HAP-1 (cell line): ENCODE measurements around the gene ADCY9.
"Not testable (repeated sequence)": the region's sequence is repeated elsewhere in the genome, so short reads cannot be mapped to it uniquely, and the experiment has no call there.

Source experiments
- DNase-seq, 2 experiments: peaks; one replicate each; pipeline ENCODE4 v3.0.0-alpha.2; 2016 to 2020; ENCODE audit warnings: low spot score in 2 of 2
- H3K27me3 ChIP-seq: fragments of 250-450 bp; sonication (Bioruptor Pico); 2 replicates; pipeline ENCODE4 v1.5.1; 2020; ENCODE audit warnings: low read depth, mild to moderate bottlenecking, moderate library complexity
- H3K36me3 ChIP-seq: fragments of 250-450 bp; sonication (Bioruptor Pico); replicated peaks from 2 replicates; pipeline ENCODE4 v1.5.1; 2020; ENCODE audit warnings: mild to moderate bottlenecking
- H3K4me1 ChIP-seq: fragments of 250-450 bp; sonication (Bioruptor Pico); 2 replicates; pipeline ENCODE4 v1.5.1; 2020; ENCODE audit warnings: mild to moderate bottlenecking
- H3K4me3 ChIP-seq: fragments of 250-450 bp; sonication (Bioruptor Pico); 2 replicates; pipeline ENCODE4 v1.5.1; 2020; ENCODE audit warnings: mild to moderate bottlenecking, moderate library complexity
- H3K9me3 ChIP-seq: fragments of 250-450 bp; sonication (Bioruptor Pico); 2 replicates; pipeline ENCODE4 v1.5.1; 2020; ENCODE audit warnings: mild to moderate bottlenecking, moderate library complexity
- in situ Hi-C: fragments of 300-500 bp; cut with MboI; formaldehyde crosslinking; loops from 3 replicates; pipeline ENCODE4 v1.14.3; 2020; ENCODE audit warnings: low sequenced_read_pairs, inconsistent platforms, mixed read lengths

Gene ADCY9

GRCh38 chr16:3949946-3950342 lies 166.3 kb downstream of the ADCY9 start:
- H3K9me3 ChIP-seq = no peaks in the 10 kb centered on the region
- in situ Hi-C loops = loop anchor here (10.0 kb wide), 1 partner anchor 305 kb away; no protein-coding TSS in a partner anchor
- no peaks in the 10 kb centered on the region for H3K36me3 ChIP-seq
- H3K27me3 ChIP-seq = no peaks in the 10 kb centered on the region
- DNase-seq = no peak
- H3K4me3 ChIP-seq = no peak overlapping the region
- peaks cover 5% of the 10 kb centered on the region for H3K4me1 ChIP-seq

DNA sequence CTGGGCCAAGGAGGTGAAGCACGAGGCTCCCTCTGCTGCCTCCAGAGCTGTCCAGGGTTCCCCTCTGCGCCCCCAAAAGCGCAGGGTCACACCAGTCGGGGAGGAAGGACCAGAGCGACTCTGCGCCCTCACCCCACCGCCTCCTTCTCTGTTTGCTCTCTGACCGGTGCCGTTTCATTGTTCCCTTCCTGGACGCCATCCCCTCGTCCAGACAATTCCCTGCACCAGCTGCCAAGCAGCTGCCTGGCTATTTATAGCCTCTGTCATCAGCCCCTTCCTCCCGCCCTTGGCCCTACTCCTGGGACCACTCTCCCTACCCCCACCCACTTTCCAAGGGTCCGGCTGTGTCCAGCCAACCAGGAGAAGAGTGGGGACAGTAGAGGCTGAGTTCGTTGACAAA lies 167.0 kb downstream of the ADCY9 start:
- no peak overlapping the region for H3K4me3 ChIP-seq
- peaks cover 5% of the 10 kb centered on the region for H3K4me1 ChIP-seq
- no peaks in the 10 kb centered on the region for H3K9me3 ChIP-seq
- in situ Hi-C loops = loop anchor here (10.0 kb wide), 1 partner anchor 306 kb away; no protein-coding TSS in a partner anchor
- no peaks in the 10 kb centered on the region for H3K36me3 ChIP-seq
- no peaks in the 10 kb centered on the region for H3K27me3 ChIP-seq
- DNase-seq = no peak

DNA sequence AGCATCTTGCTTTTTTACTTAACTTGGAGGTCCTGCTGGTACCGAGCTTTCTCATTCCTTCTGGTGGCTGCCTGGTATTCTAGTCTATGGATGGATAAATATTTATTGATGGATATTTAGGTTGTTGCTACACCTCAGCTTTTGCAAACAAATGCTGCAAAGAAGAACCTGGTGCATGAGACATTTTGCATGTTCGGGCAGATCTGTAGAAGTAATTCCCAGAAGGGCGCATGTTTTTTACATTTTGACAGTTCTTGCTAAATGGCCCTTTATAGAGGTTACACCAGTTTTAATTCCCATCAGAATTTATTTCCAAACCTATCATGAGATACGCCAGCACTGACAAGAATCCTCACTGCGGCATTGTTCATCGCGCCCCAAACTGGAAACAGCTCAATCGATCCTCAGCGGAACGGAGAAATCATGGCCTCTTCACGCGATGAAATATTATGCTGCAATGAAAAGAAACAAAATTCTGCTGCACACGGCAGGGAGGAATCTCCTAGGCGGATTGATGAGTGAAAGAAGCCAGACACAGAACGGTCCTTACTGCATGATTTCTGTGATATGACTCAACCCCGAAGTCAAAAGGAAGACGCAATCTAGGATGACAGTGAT lies 167.8 kb downstream of the ADCY9 start:
- in situ Hi-C loops = loop anchor here (10.0 kb wide), 1 partner anchor 306 kb away; no protein-coding TSS in a partner anchor
- no peak overlapping the region for H3K4me3 ChIP-seq
- no peaks in the 10 kb centered on the region for H3K9me3 ChIP-seq
- no peak for DNase-seq
- peaks cover 5% of the 10 kb centered on the region for H3K4me1 ChIP-seq
- H3K27me3 ChIP-seq = no peaks in the 10 kb centered on the region
- no peaks in the 10 kb centered on the region for H3K36me3 ChIP-seq

- H3K27me3 ChIP-seq = no peaks in the 10 kb centered on the region
Measured at GRCh38 chr16:3946604-3947180, 169.6 kb downstream of the ADCY9 start.

DNA sequence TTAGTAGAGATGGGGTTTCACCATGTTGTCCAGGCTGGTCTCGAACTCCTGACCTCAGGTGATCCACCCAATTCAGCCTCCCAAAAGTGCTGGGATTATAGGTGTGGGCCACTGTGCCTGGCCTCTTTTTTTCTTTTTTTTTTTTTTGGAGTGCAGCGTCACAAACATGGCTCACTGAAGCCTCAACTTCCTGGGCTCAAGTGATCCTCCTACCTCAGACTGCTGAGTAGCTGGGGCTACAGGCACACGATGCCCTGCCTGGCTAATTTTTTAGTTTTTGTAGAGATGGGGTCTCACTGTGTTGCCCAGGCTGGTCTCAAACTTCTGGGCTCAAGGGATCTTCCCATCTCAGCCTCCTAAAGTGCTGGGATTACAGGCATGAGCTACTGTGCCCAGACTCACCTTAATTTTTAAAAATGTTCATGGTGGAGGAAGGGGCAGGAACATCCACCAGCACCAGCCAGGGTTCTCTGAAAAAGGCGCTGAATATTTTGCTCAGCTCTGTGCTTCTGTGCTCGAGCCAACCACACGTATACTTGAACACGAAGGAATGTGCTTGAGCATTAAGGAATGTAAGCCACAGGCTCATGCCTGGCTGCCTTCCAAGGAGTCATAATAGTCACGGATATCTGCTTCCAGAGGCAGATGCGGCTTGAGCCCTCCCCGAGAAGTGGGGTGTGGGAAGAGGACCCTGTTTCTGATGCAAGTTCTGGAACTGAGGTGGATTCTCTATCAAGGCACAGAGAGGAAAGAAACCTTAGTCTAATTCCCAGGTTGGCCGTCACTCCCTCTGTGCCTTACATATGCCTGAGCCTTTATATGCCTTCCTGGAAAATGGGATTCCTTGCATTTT lies 170.3 kb downstream of the ADCY9 start:
- Histone ChIP-seq H3K4me1 (peaks cover 3% of the 10 kb centered on the region; the same call in 1 of the 2 replicates), H3K36me3 (0 out of 2 replicates have a peak, but pooled peaks cover 2% of the 10 kb centered on the region), H3K4me3 (no peak overlapping the region), H3K27me3 (no peaks in the 10 kb centered on the region), H3K9me3 (no peaks in the 10 kb centered on the region)
- in situ Hi-C loops = loop anchor here (10.0 kb wide), 1 partner anchor 309 kb away; no protein-coding TSS in a partner anchor
- DNase-seq = peak; percentile 76 to 80

More at GRCh38 chr16:3946604-3947180, 169.6 kb downstream of the ADCY9 start:
- Histone ChIP-seq H3K4me3 (no peak overlapping the region), H3K4me1 (peaks cover 3% of the 10 kb centered on the region; the same call in 1 of the 2 replicates), H3K9me3 (no peaks in the 10 kb centered on the region), H3K36me3 (0 out of 2 replicates have a peak, but pooled peaks cover 2% of the 10 kb centered on the region)
- no peak for DNase-seq
- in situ Hi-C loops = loop anchor here (10.0 kb wide), 1 partner anchor 308 kb away; no protein-coding TSS in a partner anchor

DNA sequence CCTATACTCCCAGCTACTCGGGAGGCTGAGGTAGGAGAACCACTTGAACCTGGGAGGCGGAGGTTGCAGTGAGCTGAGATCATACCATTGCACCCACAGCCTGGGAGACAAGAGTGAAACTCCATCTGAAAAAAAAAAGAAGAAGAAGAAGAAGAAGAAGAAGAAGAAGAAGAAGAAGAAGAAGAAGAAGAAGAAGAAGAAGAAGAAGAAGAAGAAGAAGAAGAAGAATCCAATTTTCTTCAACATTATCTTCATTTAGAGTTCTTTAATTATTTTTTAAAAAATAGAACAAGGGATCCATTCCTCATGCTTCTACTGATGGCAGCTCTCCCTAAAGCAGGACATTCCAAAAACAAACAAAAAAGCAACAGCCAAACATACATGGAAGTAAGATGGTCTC lies 171.8 kb downstream of the ADCY9 start:
- H3K9me3 ChIP-seq, H3K36me3 ChIP-seq, H3K4me1 ChIP-seq, DNase-seq, H3K4me3 ChIP-seq, H3K27me3 ChIP-seq: not testable (repeated sequence)
- in situ Hi-C loops = loop anchor here (10.0 kb wide), 1 partner anchor 310 kb away; no protein-coding TSS in a partner anchor

DNA sequence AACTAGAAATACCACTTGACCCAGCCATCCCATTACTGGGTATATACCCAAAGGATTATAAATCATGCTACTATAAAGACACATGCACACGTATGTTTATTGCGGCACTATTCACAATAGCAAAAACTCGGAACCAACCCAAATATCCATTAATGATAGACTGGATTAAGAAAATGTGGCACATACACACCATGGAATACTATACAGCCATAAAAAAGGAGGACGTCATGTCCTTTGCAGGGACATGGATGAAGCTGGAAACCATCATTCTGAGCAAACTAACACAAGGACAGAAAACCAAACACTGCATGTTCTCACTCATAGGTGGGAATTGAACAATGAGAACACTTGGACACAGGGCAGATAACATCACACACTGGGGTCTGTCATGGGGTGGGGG lies 174.1 kb downstream of the ADCY9 start:
- H3K9me3 ChIP-seq, H3K36me3 ChIP-seq, DNase-seq, H3K27me3 ChIP-seq, H3K4me3 ChIP-seq: not testable (repeated sequence)
- in situ Hi-C loops = loop anchor here (10.0 kb wide), 1 partner anchor 313 kb away; no protein-coding TSS in a partner anchor
- H3K4me1 ChIP-seq = peaks cover 13% of the 10 kb centered on the region

DNA sequence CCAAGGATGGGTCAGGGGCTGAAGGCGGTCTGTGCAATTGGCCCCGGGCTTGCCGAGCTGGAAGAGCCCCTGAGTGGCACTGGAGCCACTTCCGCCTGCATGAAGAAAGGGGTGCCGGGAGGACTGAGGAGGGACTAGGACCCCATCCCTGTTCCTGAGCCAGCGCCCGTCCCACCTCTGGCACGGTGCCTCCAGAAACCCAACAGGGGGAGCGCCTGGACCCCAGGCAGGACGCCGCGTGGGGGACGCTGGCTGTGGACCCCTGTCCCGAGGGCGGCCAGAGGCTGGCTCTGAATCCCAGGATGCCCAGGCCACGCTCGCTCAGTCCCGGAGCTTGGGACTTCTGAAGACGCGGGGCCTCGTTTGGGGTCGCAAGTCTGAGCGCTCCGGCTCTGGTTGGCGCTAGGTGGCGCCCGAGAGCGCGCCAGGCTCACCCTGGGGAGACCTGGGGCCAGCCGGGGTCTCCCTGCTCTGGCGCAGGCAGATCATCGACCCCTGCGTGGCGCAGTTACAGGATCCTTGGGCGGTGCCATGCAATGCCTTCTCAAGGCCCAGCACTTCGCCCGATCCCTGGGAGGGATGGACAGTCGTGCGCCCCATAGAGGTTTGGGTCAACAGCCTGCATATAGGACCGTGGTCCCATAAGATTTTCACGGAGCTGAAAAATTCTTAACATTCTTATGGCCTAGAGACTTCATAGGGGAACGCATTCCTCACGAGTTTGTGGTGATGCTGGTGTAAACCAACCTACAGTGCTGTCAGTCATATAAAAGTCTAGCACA lies 177.2 kb downstream of the ADCY9 start:
- peaks cover 16% of the 10 kb centered on the region for H3K4me1 ChIP-seq
- no peaks in the 10 kb centered on the region for H3K9me3 ChIP-seq
- H3K36me3 ChIP-seq = 0 out of 2 replicates have a peak, but pooled peaks cover 2% of the 10 kb centered on the region
- DNase-seq = peak; percentile 62 to 89
- peak overlapping the region; percentile 19 for H3K4me3 ChIP-seq
- H3K27me3 ChIP-seq = no peaks in the 10 kb centered on the region
- in situ Hi-C loops = no loop called here

- Histone ChIP-seq H3K9me3 (no peaks in the 10 kb centered on the region), H3K4me1 (peaks cover 16% of the 10 kb centered on the region), H3K27me3 (no peaks in the 10 kb centered on the region), H3K4me3 (no peak overlapping the region), H3K36me3 (0 out of 2 replicates have a peak, but pooled peaks cover 2% of the 10 kb centered on the region)
- in situ Hi-C loops = no loop called here
- no peak for DNase-seq
Measured at GRCh38 chr16:3938471-3938842, 177.8 kb downstream of the ADCY9 start.

GRCh38 chr16:3937066-3937875 lies 179.0 kb downstream of the ADCY9 start:
- no peaks in the 10 kb centered on the region for H3K36me3 ChIP-seq
- in situ Hi-C loops = no loop called here
- DNase-seq = no peak

DNA sequence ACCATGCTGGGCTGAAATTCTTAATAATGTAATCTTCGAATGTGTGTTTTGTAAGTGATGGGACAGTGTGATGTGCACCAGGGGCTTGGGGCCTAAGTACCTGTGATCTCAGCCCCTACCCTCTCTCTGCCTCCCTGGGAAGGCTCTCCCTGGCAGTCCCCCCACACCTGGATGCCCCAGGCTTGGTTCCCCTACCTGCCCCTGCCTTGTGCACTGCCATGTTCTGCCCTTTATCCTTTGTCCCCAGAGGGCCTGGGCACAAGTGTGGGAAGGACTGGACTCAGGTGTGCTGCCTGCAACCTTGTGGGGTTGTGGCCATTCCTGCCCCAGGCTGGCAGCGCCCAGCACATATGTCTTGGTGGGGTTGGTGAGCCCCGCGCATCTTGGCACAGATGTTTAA lies 180.3 kb downstream of the ADCY9 start:
- no peaks in the 10 kb centered on the region for H3K27me3 ChIP-seq
- no peak for DNase-seq
- H3K4me3 ChIP-seq = no peak overlapping the region
- in situ Hi-C loops = no loop called here
- H3K4me1 ChIP-seq = peaks cover 16% of the 10 kb centered on the region
- H3K36me3 ChIP-seq = no peaks in the 10 kb centered on the region
- H3K9me3 ChIP-seq = no peaks in the 10 kb centered on the region

More at GRCh38 chr16:3937066-3937875, 179.0 kb downstream of the ADCY9 start:
- Histone ChIP-seq H3K9me3 (no peaks in the 10 kb centered on the region), H3K27me3 (no peaks in the 10 kb centered on the region), H3K4me3 (no peak overlapping the region), H3K4me1 (peaks cover 16% of the 10 kb centered on the region)

- H3K4me1 ChIP-seq = peaks cover 16% of the 10 kb centered on the region
- no peaks in the 10 kb centered on the region for H3K9me3 ChIP-seq
- DNase-seq = peak in 1 of 2 experiments; percentile 46
- H3K4me3 ChIP-seq = no peak overlapping the region
- in situ Hi-C loops = no loop called here
- no peaks in the 10 kb centered on the region for H3K27me3 ChIP-seq
- H3K36me3 ChIP-seq = no peaks in the 10 kb centered on the region
Measured at GRCh38 chr16:3934491-3935181, 181.6 kb downstream of the ADCY9 start.
